H9 (cell line): ENCODE data around the gene LMX1B. TPM values are rescaled to one million over a fixed set of nuclear protein-coding genes. Genes with fewer than 3 reads are reported as not detected.

Experiments
- DNase-seq: peaks from one replicate; pipeline ENCODE4 v3.0.0-alpha.2; 2017
- H2AFZ ChIP-seq: one replicate; pipeline ENCODE4 v1.6.1; 2013; ENCODE audit warnings: mild to moderate bottlenecking, low read length, control low read depth, moderate library complexity
- H2AK5ac ChIP-seq: 2 replicates; pipeline ENCODE4 v1.6.1; 2013; ENCODE audit warnings: low read length, control low read depth, mixed read lengths; ENCODE audit not compliant: insufficient read length
- H2BK120ac ChIP-seq: one replicate; pipeline ENCODE4 v1.6.1; 2013; ENCODE audit warnings: low read depth, mild to moderate bottlenecking, low read length, control low read depth, inconsistent platforms; ENCODE audit not compliant: poor library complexity, severe bottlenecking
- H2BK12ac ChIP-seq: 2 replicates; pipeline ENCODE4 v1.6.1; 2013; ENCODE audit warnings: low read length, control low read depth, mixed read lengths, low read depth; ENCODE audit not compliant: insufficient read length
- H2BK15ac ChIP-seq: 2 replicates; pipeline ENCODE4 v1.6.1; 2013; ENCODE audit warnings: low read depth, low read length, control low read depth
- H2BK20ac ChIP-seq: one replicate; pipeline ENCODE4 v1.6.1; 2013; ENCODE audit warnings: low read depth, mild to moderate bottlenecking, low read length, control low read depth, inconsistent platforms; ENCODE audit not compliant: poor library complexity, severe bottlenecking
- H2BK5ac ChIP-seq: 2 replicates; pipeline ENCODE4 v1.6.1; 2013; ENCODE audit warnings: low read length, control low read depth, mixed read lengths; ENCODE audit not compliant: insufficient read length
- H3K14ac ChIP-seq: 2 replicates; pipeline ENCODE4 v1.6.1; 2013; ENCODE audit warnings: low read length, control low read depth; ENCODE audit not compliant: insufficient read depth
- H3K18ac ChIP-seq: 2 replicates; pipeline ENCODE4 v1.6.1; 2013; ENCODE audit warnings: low read depth, mild to moderate bottlenecking, mixed read lengths, low read length, control low read depth; ENCODE audit not compliant: insufficient read length
- H3K23ac ChIP-seq: 2 replicates; pipeline ENCODE4 v1.6.1; 2013; ENCODE audit warnings: low read length, control low read depth, mixed read lengths, low read depth; ENCODE audit not compliant: insufficient read length
- H3K23me2 ChIP-seq: 2 replicates; pipeline ENCODE4 v1.6.1; 2013; ENCODE audit warnings: low read depth, mild to moderate bottlenecking, mixed read lengths, low read length, control low read depth; ENCODE audit not compliant: insufficient read length, poor library complexity, severe bottlenecking
- H3K27ac ChIP-seq: 2 replicates; pipeline ENCODE4 v1.5.1; 2013; ENCODE audit warnings: low read length, control low read depth, mixed read lengths, low read depth; ENCODE audit not compliant: insufficient read length
- H3K27me3 ChIP-seq: 2 replicates; pipeline ENCODE4 v1.6.1; 2013; ENCODE audit warnings: low read length, control low read depth, inconsistent platforms; ENCODE audit not compliant: insufficient read depth
- H3K4ac ChIP-seq: 2 replicates; pipeline ENCODE4 v1.6.1; 2013; ENCODE audit warnings: low read depth, mild to moderate bottlenecking, control low read depth, inconsistent platforms, low read length, moderate library complexity
- H3K4me1 ChIP-seq: 2 replicates; pipeline ENCODE4 v1.6.1; 2013; ENCODE audit warnings: low read length, control low read depth, inconsistent platforms; ENCODE audit not compliant: insufficient read depth
- H3K4me2 ChIP-seq: 2 replicates; pipeline ENCODE4 v1.6.1; 2013; ENCODE audit warnings: low read length, control low read depth, mixed read lengths; ENCODE audit not compliant: insufficient read length, insufficient read depth
- H3K56ac ChIP-seq: 2 replicates; pipeline ENCODE4 v1.6.1; 2013; ENCODE audit warnings: low read depth, mild to moderate bottlenecking, mixed read lengths, low read length, control low read depth; ENCODE audit not compliant: insufficient read length
- H3K79me1 ChIP-seq: 2 replicates; pipeline ENCODE4 v1.6.1; 2013; ENCODE audit warnings: low read depth, mild to moderate bottlenecking, moderate library complexity, low read length, control low read depth, inconsistent platforms; ENCODE audit not compliant: insufficient read depth, poor library complexity, severe bottlenecking
- H3K79me2 ChIP-seq: 2 replicates; pipeline ENCODE4 v1.6.1; 2013; ENCODE audit warnings: low read length, control low read depth, inconsistent platforms; ENCODE audit not compliant: insufficient read depth
- H3K9ac ChIP-seq: 2 replicates; pipeline ENCODE4 v1.6.1; 2013; ENCODE audit warnings: low read length, control low read depth, mixed read lengths; ENCODE audit not compliant: insufficient read length; ENCODE audit errors: extremely low read depth
- H3K9me3 ChIP-seq: one replicate; pipeline ENCODE4 v1.6.1; 2013; ENCODE audit warnings: low read depth, low read length, inconsistent platforms; ENCODE audit not compliant: control insufficient read depth
- H3T11ph ChIP-seq: one replicate; pipeline ENCODE4 v1.6.1; 2013; ENCODE audit warnings: mild to moderate bottlenecking, low read length, control low read depth, inconsistent platforms
- H4K20me1 ChIP-seq: one replicate; pipeline ENCODE4 v1.6.1; 2013; ENCODE audit not compliant: control insufficient read depth, insufficient read length, insufficient read depth
- H4K5ac ChIP-seq: 2 replicates; pipeline ENCODE4 v1.6.1; 2013; ENCODE audit warnings: low read depth, mild to moderate bottlenecking, mixed read lengths, low read length, control low read depth; ENCODE audit not compliant: insufficient read length
- H4K8ac ChIP-seq: replicated peaks from 2 replicates; pipeline ENCODE4 v1.6.1; 2013; ENCODE audit warnings: low read length, control low read depth, mixed read lengths, low read depth; ENCODE audit not compliant: insufficient read length
- H4K91ac ChIP-seq: 2 replicates; pipeline ENCODE4 v1.6.1; 2013; ENCODE audit warnings: low read depth, mild to moderate bottlenecking, moderate library complexity, mixed read lengths, low read length, control low read depth; ENCODE audit not compliant: insufficient read length
- H3K27ac Mint-ChIP-seq, 3 experiments: 2 replicates in 2 of 3; 3 replicates in 1 of 3; pipeline ENCODE4 v1.8.0; 2020 to 2021; ENCODE audit warnings: mixed read lengths in 3 of 3, mild to moderate bottlenecking in 1 of 3, moderate library complexity in 1 of 3
- H3K27me3 Mint-ChIP-seq: 2 replicates; pipeline ENCODE4 v1.8.0; 2021; ENCODE audit warnings: low read depth, mild to moderate bottlenecking, moderate library complexity, mixed read lengths
- H3K36me3 Mint-ChIP-seq, 3 experiments: 2 replicates in 2 of 3; 3 replicates in 1 of 3; pipeline ENCODE4 v1.8.0; 2020 to 2021; ENCODE audit warnings: low read depth in 3 of 3, mixed read lengths in 3 of 3; ENCODE audit not compliant: insufficient read depth in 1 of 3
- H3K4me1 Mint-ChIP-seq, 2 experiments: 2 replicates each; pipeline ENCODE4 v1.8.0; 2020; ENCODE audit warnings: mixed read lengths in 2 of 2
- H3K4me3 Mint-ChIP-seq, 2 experiments: 2 replicates in 1 of 2; 3 replicates in 1 of 2; pipeline ENCODE4 v1.8.0; 2020 to 2021; ENCODE audit warnings: mild to moderate bottlenecking in 2 of 2, mixed read lengths in 2 of 2, moderate library complexity in 1 of 2
- H3K9me3 Mint-ChIP-seq, 2 experiments: 2 replicates in 1 of 2; 3 replicates in 1 of 2; pipeline ENCODE4 v1.8.0; 2020; ENCODE audit warnings: mild to moderate bottlenecking in 2 of 2, mixed read lengths in 2 of 2, moderate library complexity in 1 of 2
- WGBS: extraction: QIAGEN DNeasy Blood & Tissue Kit; methylation state at CpG from one replicate; pipeline ENCODE4 v1.1.7; 2013; ENCODE audit warnings: missing lambda C conversion rate, low lambda C conversion rate, mixed read lengths; ENCODE audit not compliant: insufficient read length; ENCODE audit errors: extremely low coverage; 5-methylcytosine and 5-hydroxymethylcytosine counted together
- total RNA-seq: library from RNA; stranded (reverse); gene quantifications from 2 replicates; pipeline ENCODE4 v1.2.1, GENCODE V29; 2021
- TF ChIP-seq, protein P1 (sequence below): fragments of 200-600 bp; sonication (generic); conservative IDR thresholded peaks from 3 replicates; pipeline ENCODE4 v1.8.0; 2021; ENCODE audit warnings: antibody characterized with exemption, mild to moderate bottlenecking

The LMX1B gene
- total RNA-seq, 1 experiment from 2014 or later: 0.85 TPM

DNA sequence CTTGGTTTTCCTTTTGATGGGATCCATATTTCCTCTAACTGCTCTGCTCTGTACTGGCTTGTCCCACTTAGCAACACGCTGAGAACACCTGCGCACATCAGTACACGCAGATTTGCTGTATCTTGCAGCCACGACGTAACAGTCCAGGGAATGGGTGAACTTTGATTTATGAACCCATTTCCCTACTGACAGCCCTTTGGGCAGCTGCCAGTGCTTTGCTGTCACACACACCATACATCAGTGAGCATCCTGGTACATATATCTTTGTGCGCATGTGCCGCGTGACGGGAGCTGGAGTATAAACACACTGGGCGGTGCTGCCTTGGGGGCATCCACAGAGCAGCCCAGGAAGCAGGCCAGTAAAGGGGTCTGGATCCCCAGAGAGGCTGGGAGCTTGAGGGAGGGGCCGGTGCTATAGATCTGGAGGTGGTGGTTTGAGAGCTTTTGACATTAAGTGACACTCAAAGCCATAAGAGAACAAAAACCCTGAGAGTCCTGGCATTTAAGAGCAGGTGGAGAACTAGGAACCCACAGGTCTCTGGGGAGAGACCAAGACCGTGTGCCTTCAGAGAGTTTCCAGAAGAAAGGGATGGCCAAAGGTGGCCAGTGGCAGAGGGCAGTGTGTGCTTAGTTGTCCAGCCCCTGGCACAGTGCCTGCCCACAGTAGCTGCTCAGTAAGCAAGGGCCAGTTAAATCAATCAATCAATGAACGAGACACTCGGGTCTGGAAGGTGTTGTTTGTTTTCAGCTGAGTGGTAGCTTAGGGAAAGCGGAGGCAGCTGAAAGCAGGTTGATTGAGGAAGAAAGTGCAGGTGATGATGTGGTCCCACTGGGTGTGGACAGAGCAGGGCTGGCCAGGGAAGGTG is 53.7 kb downstream of the LMX1B start:
- H2BK120ac ChIP-seq: no peak overlapping the region
- no peak overlapping the region for H2BK15ac ChIP-seq
- no peak overlapping the region for H4K5ac ChIP-seq
- peaks cover 3% of the 10 kb centered on the region for H4K20me1 ChIP-seq
- Mint-ChIP-seq H3K9me3 (no peaks in the 10 kb centered on the region), H3K4me3 (no peak overlapping the region), H3K27me3 (peaks cover 27% of the 10 kb centered on the region), H3K36me3 (no peaks in the 10 kb centered on the region; a peak in 1 of 7 replicates), H3K4me1 (peaks cover 31 to 45% of the 10 kb centered on the region in 2 experiments), H3K27ac (no peak overlapping the region)
- no peak overlapping the region for H3K14ac ChIP-seq
- H2BK5ac ChIP-seq: no peak overlapping the region
- no peaks in the 10 kb centered on the region for H3K9me3 ChIP-seq
- no peak overlapping the region for H3K56ac ChIP-seq
- no peak overlapping the region for H2BK20ac ChIP-seq
- H3K23ac ChIP-seq: no peak overlapping the region
- H4K8ac ChIP-seq: no peak overlapping the region
- H3K27me3 ChIP-seq: no peaks in the 10 kb centered on the region; the same call in 1 of the 2 replicates
- H4K91ac ChIP-seq: no peak overlapping the region
- H3K79me1 ChIP-seq: no peaks in the 10 kb centered on the region
- WGBS: no CpG with 5 or more reads among the region's 15 CpGs
- peaks cover 3% of the 10 kb centered on the region for H3K23me2 ChIP-seq
- H3K4me2 ChIP-seq: no peak overlapping the region
- no peak for DNase-seq
- H2BK12ac ChIP-seq: no peak overlapping the region
- no peak overlapping the region for H2AK5ac ChIP-seq
- H3K27ac ChIP-seq: no peak overlapping the region
- H3K79me2 ChIP-seq: no peaks in the 10 kb centered on the region
- no peak overlapping the region for H3K9ac ChIP-seq
- no peak overlapping the region for H3K4ac ChIP-seq
- no peak overlapping the region for H3T11ph ChIP-seq
- H2AFZ ChIP-seq: no peak overlapping the region
- TF ChIP-seq, protein P1, sequence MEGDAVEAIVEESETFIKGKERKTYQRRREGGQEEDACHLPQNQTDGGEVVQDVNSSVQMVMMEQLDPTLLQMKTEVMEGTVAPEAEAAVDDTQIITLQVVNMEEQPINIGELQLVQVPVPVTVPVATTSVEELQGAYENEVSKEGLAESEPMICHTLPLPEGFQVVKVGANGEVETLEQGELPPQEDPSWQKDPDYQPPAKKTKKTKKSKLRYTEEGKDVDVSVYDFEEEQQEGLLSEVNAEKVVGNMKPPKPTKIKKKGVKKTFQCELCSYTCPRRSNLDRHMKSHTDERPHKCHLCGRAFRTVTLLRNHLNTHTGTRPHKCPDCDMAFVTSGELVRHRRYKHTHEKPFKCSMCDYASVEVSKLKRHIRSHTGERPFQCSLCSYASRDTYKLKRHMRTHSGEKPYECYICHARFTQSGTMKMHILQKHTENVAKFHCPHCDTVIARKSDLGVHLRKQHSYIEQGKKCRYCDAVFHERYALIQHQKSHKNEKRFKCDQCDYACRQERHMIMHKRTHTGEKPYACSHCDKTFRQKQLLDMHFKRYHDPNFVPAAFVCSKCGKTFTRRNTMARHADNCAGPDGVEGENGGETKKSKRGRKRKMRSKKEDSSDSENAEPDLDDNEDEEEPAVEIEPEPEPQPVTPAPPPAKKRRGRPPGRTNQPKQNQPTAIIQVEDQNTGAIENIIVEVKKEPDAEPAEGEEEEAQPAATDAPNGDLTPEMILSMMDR: no peak
- no peak overlapping the region for H3K18ac ChIP-seq
- H3K4me1 ChIP-seq: peaks cover 8% of the 10 kb centered on the region; the same call in 1 of the 2 replicates
